Measurements from ENCODE around the gene UBE2QL1. TPM values are rescaled to one million over a fixed set of nuclear protein-coding genes. Genes with fewer than 3 reads are reported as not detected.

Gene UBE2QL1
- total RNA-seq, 1 donor from 2014 or later = 0.13 TPM

DNA sequence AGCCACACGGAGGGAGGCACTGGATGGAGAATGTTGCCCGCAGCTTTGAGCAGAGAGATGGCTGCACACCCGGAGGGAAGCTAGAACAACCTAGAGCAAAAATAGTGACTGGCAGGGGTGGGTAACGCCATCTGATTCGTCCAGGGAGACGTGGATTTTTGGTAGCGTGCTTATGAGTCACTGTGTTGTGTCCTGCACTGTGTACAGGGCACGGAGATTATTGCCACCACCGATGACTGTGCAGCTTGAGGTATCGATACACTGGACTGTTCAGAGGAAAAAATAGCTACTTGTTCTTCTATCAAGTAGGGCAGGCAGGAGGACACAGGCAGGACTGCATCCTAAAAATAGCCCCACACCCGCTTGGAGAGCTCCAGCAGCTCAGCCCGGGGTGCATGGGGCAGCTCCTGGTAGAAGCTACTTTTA is 6.0 kb downstream of the UBE2QL1 start:
- DNase-seq (ENCODE audit: low read depth in 2 of 2) = no peak

DNA sequence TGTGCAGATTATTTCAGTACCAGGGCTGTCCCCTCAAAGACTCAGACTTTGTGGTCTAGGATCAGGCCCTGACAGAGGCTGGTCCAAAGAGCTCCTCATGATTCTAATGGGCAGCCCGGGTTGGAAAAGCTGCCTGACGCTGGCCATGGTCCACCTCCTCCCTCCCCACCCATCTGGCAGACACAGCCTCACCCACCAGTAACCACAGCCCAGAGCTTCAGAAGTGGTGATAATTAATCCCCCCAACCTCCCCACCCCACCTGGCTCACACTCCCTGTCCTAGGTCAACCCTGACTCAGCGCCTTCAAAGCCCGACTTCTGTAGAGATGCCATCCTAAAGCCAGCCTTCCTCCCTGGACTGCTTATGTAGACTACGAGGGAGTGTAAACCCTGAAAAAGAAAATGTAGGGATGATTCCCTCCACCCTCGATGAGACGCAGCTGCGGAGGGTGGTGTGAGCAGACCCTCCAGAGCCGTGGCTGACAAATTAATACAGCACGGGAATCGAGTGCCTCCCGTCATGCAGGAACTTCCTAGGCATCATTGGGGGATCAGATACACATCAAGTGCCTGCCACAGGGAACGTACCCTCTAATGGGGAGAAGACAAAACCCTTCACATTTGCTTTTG is 7.0 kb downstream of the UBE2QL1 start:
- no peak for DNase-seq (ENCODE audit: low read depth in 2 of 2)

- no peak for DNase-seq (ENCODE audit: low read depth in 2 of 2)
Measured at GRCh38 chr5:6456766-6457370, 8.2 kb downstream of the UBE2QL1 start.

DNA sequence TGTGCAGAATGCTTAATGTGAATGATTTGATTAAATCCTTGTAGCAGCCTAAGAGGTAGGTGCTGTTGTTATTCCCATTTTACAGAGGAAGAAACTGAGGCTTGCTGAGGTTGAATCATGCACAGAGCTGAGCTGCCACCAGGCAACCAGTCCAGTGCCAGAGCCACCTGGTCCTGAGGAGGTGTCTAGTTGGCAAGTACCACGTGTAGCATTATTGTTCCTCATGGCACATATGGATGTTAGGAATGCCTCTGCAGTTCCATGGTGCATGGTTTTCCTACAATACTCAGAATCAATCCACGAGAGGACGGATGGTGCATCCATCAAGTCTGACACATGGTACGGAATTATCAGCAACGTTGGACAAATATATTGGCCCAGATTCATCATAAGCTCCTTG is 8.9 kb downstream of the UBE2QL1 start:
- DNase-seq (ENCODE audit: low read depth in 2 of 2) = no peak

DNA sequence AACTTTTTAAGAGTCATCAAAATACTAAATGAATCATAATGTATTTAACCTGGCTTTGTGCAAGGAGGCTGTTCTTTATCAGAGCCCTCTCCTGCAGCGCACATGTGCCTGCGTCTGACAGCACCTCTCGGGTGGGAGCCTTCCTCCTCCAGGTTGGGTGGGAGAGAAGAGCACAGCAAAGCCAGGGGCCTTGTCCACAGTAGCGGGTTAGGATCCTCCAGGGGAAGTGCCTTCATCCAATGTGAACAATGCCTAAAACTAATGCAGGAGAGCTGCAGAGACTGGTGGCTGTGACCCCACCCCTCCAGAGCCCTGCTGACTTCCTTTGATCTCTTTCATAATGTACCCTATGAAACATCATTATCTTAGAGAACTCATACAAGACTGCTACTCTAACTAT is 10.2 kb downstream of the UBE2QL1 start:
- DNase-seq (ENCODE audit: low read depth in 2 of 2) = no peak

DNA sequence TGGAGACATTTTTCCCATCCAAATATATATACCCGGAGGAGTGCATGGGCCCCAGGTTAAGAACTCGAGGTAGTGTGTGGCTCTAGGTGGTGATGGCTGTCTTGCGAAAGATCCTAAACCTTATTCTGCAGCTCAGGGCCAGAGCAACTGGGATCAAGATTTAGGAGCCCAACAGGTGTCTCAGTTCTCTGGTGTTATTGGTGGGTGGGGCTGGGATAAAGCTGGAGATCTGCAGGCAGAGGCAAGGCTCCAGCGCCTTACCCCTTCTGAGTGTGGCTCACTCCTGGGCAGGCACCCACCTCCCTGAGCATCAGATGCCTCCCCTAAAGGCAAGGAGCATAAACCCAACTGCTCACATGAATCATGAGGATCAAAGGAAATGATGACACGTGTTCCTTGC is 11.2 kb downstream of the UBE2QL1 start:
- no peak for DNase-seq (ENCODE audit: low read depth in 2 of 2)

- DNase-seq (ENCODE audit: low read depth in 2 of 2) = no peak
Measured at GRCh38 chr5:6461006-6461405, 12.3 kb downstream of the UBE2QL1 start.

DNA sequence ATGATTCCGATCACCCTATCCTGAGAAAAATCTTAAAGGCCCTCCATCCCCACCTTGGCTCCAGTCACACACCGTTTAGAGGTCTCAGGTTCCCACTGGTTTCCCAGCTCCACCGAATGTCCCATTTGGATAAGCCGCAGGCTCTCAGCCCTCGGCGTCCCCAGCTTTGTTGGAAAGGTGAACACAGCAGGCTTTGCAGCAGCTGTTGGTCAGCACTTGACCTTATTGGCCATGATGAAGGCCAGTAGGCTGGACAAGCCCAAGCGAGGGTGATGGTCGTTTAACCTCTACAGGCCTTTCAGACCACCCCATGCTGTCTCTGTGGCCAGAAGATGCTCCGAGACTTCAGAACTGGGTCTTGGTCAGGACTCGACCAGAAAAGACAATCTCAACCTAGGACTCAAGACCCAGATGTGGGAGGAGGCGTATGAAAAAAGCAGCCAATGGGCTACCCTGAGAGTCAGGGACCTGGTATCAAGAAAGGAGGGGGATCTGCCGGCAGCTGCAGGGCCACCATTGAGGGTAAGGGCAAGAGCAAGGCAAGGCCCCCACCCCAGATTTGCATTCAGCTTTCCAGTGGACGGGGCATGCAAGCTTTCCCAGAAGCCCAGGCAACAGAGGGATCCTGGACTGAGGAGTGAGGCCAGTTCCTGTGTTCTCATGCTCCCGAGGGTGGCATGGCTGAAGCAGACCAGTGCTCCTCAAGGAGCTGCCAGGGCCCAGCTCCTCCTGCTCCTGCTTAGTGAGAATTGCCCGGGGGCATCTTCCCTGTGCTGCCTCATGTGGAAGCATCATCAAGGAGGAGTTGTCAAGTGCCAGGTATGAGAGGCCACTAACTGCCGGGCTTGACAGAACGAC is 13.4 kb downstream of the UBE2QL1 start:
- DNase-seq (ENCODE audit: low read depth in 2 of 2) = no peak

- no peak for DNase-seq (ENCODE audit: low read depth in 2 of 2)
Measured at GRCh38 chr5:6462671-6463070, 14.0 kb downstream of the UBE2QL1 start.

DNA sequence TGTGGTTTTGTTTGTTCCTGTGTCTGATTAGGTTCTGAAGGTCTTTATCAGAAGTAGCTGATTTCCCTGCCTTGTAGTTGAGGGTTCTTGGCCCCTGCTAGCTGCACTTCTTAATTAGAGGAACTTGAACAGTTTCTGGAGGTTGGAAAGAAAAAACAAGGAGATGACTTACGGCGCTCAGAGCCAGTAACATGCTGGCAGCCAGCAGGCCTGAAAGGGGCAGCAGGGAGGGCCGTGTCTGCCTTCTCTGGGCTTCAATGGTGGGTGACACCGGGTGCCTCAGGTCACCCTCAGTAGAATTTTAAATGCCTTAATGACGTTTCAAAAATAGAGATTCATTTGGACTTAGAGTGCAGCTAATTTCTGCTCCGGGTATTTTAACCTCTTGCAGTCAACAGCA is 15.8 kb downstream of the UBE2QL1 start:
- DNase-seq (ENCODE audit: low read depth in 2 of 2) = no peak

GRCh38 chr5:6465831-6466790 is 17.5 kb downstream of the UBE2QL1 start:
- DNase-seq (ENCODE audit: low read depth in 2 of 2) = no peak

DNA sequence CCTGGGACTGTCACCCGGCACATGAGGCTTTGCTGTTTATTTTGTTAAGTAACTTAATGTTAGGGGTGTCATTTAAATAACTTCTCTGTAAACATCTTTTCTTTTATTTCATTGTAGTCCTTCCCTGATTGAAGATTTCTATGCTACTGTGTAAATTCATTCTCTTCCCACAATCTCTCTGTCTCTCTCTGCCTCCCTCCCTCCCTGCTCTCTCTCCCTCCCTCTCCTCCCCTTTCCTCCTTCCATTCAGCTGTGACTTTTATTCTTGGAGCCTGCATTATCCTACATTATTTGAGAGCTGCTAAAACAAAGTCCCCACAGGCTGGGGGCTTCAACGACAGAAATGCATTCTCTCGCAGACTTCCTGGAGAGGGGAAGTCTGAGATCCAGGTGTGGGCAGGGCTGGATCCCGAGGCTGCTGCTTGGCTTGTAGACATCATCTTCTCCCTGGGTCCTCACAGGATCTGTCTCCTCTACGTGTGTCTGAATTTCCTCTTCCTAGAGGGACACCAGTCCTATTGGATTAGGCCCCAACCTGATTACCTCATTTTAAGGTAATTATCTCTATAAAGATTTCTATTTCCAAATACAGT is 18.4 kb downstream of the UBE2QL1 start:
- no peak for DNase-seq (ENCODE audit: low read depth in 2 of 2)

DNA sequence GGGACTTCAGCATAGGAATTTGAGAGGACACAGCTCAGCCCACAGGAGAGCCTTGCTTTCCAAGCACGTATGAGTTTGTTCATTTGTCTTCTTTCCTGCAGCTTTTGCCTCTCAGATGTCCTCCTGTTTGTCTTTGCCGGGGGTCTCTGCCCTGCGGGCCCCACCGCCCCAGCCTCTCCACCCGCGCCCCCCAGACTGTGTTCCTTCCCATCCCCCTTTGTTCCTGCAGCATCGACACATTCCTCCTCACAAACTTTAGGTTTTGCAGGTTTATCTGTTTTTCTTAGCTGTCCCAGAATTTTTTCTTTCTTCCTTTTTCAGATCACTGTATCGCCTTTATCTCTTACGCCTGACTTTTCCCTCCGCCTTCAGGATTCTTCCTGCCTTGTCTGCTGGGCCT is 18.9 kb downstream of the UBE2QL1 start:
- no peak for DNase-seq (ENCODE audit: low read depth in 2 of 2)

- DNase-seq (ENCODE audit: low read depth in 2 of 2) = no peak
Measured at GRCh38 chr5:6468104-6468503, 19.4 kb downstream of the UBE2QL1 start.

GRCh38 chr5:6468870-6469269 is 20.2 kb downstream of the UBE2QL1 start:
- DNase-seq (ENCODE audit: low read depth in 2 of 2) = no peak

DNA sequence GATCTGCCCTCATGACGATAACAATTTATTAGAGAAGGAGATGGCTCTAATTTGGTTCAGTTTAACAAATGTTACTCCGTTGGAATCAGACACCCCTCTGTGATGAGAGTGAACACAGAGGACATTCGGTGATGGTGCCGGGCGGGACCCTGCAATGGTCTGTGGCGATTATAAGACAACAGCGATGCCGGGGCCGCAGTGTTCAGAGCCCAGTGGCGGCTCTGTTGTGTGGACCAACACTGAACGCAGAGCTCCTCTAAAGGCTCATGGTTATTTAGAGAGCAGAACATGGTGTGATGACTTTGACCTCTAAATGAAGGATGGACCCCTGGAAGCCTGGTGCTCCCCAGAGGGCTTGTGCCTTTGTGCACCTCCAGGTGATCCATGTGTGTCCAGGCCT is 21.2 kb downstream of the UBE2QL1 start:
- no peak for DNase-seq (ENCODE audit: low read depth in 2 of 2)

DNA sequence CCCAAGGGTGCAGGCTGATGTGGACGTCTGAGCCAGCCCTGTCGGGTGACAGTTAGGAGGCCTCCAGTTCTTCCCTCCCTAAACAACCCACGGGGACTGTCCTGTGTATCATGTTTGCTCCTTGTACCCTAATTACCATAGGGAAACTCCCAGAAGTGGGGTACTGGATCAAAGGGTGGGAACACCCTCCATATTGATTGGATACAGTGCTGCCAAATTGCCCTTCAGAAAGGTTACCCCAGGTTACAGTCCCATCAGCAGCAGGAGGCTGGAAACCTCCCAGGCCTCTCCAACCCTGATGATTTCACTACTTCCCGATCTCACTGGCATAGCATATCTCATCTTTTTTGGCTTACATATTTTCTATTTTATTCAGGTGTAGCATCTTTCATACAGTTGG is 22.0 kb downstream of the UBE2QL1 start:
- no peak for DNase-seq (ENCODE audit: low read depth in 2 of 2)

DNA sequence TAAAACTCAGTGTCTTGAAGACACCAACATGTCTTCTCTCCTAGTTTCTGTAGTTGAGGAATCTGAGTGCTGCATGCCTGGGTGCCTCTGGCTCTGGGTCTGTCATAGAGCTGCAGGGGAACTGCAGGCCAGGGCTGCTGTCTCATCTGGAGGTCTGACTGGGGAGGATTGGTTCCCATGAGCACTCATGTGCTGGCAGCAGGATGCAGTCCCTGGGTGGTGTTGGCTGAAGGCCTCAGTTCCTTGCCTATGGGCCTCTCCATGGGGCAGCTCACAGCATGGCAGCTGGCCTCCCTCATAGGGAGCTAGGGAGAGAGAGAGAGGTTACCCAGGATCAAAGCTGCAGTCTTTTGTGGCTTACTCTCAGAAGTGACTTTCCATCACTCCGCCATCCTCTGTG is 22.6 kb downstream of the UBE2QL1 start:
- no peak for DNase-seq (ENCODE audit: low read depth in 2 of 2)

- no peak for DNase-seq (ENCODE audit: low read depth in 2 of 2)
Measured at GRCh38 chr5:6472792-6473191, 24.1 kb downstream of the UBE2QL1 start.

DNA sequence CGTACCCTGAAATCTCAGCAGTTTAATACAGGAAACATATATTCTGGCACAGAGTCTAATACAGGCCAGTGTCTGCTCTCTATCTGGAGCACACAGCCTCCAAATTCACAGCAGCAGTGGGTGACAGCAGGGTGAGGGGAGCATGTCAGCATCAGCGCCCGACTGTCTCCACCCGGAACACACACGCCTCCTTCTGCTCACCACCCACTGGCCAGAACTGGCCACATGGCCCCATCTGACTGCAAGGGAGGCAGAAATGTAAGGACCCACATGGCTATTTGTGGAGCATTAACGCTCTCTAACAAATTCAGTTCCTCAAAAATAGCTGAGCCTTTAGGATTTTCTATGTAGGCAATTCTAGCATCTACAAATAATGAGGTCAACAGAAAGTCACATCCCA is 24.6 kb downstream of the UBE2QL1 start:
- DNase-seq (ENCODE audit: low read depth in 2 of 2) = no peak

DNA sequence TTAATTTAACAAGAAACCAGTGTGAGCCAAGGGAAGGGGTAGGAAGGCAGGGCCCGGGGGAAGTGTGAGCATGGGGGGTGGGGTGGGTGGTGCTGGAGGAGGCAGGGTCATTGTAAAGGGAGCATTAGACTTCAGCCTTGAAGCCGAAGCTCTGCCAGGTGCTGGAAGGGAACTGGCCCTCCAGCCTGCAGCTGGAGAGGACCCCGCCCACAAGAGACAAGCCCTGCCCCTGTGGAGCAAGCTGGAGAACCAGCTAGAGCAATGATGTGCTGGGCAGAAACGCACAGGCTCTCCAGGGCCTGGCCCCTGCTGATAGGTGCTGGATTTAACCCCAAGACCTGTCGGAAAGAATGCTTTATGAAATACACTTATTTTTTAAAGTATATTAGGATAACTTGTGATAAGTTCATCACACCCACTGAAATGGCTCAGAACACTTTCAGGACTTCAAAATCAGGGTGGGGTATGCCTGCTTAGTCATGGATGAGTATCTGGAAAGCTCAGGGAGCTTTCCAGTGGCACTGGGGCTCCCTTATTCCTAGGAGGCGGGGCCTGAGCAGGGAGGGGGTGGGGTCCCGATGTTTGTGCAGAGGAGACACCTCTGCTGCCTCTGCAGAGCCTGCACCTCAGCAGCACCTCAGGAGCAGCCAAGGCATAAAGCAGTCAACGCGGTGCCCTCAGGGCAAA is 27.1 kb downstream of the UBE2QL1 start:
- DNase-seq (ENCODE audit: low read depth in 2 of 2) = no peak

Measured in dermis microvascular lymphatic vessel endothelial cell (primary cell).